Measurements from ENCODE around the gene ASB2. TPM values are rescaled to one million over a fixed set of nuclear protein-coding genes. Genes with fewer than 3 reads are reported as not detected.

The ASB2 gene
- polyA plus RNA-seq, 1 donor from 2014 or later: 0.26 TPM

GRCh38 chr14:93987815-93988476, 11.6 kb upstream of the ASB2 start:
- Histone ChIP-seq H3K27me3 (ENCODE audit: insufficient read depth, low read depth, low read length) (no peaks in the 10 kb centered on the region), H3K9me2 (ENCODE audit: insufficient read depth, low read length) (no peaks in the 10 kb centered on the region), H2AFZ (ENCODE audit: low read depth, low read length) (no peak overlapping the region)

GRCh38 chr14:93987376-93987775, 11.0 kb upstream of the ASB2 start:
- no peaks in the 10 kb centered on the region for H3F3A ChIP-seq (ENCODE audit: insufficient read depth, low read length, poor library complexity, severe bottlenecking)
- H3K4me3 ChIP-seq (ENCODE audit: low read length): no peak overlapping the region
- H3K79me2 ChIP-seq (replicated peaks; ENCODE audit: insufficient read depth, low read length): no peaks in the 10 kb centered on the region
- H3K4me2 ChIP-seq (ENCODE audit: low read length): no peak overlapping the region
- H3K9ac ChIP-seq (ENCODE audit: low read length): no peak overlapping the region
- no peaks in the 10 kb centered on the region for H3K9me2 ChIP-seq (ENCODE audit: insufficient read depth, low read length)
- no peaks in the 10 kb centered on the region for H3K9me3 ChIP-seq (ENCODE audit: low read length)
- no peaks in the 10 kb centered on the region for H4K20me1 ChIP-seq (ENCODE audit: insufficient read depth)
- H3K27me3 ChIP-seq (ENCODE audit: insufficient read depth, low read depth, low read length): no peaks in the 10 kb centered on the region
- H3K27ac ChIP-seq (ENCODE audit: low read length): no peak overlapping the region
- no peak overlapping the region for H2AFZ ChIP-seq (ENCODE audit: low read depth, low read length)
- H3K36me3 ChIP-seq (ENCODE audit: insufficient read depth, low read length): no peaks in the 10 kb centered on the region
- TF ChIP-seq EP300 (conservative IDR thresholded peaks at IDR 0.05; ENCODE audit: poor library complexity, severe bottlenecking) (no peak), MXI1 (conservative IDR thresholded peaks at IDR 0.05; ENCODE audit: poor library complexity, severe bottlenecking) (no peak), REST (IDR thresholded peaks at IDR 0.05; ENCODE audit: borderline replicate concordance) (no peak), TAF1 (IDR thresholded peaks at IDR 0.05; ENCODE audit: low read depth) (no peak), RAD21 (conservative IDR thresholded peaks at IDR 0.05) (no peak), POLR2AphosphoS5 (IDR thresholded peaks at IDR 0.05) (no peak), EZH2 (IDR thresholded peaks at IDR 0.05; ENCODE audit: borderline replicate concordance, insufficient read depth, low read length, poor library complexity, severe bottlenecking) (no peak), SMC3 (conservative IDR thresholded peaks at IDR 0.05; ENCODE audit: poor library complexity) (no peak)

More at GRCh38 chr14:93987815-93988476, 11.6 kb upstream of the ASB2 start:
- Histone ChIP-seq H3K9me3 (ENCODE audit: low read length) (no peaks in the 10 kb centered on the region), H3K4me2 (ENCODE audit: low read length) (no peak overlapping the region), H3F3A (ENCODE audit: insufficient read depth, low read length, poor library complexity, severe bottlenecking) (no peaks in the 10 kb centered on the region), H3K36me3 (ENCODE audit: insufficient read depth, low read length) (no peaks in the 10 kb centered on the region), H3K4me3 (ENCODE audit: low read length) (no peak overlapping the region), H4K20me1 (ENCODE audit: insufficient read depth) (no peaks in the 10 kb centered on the region), H3K27ac (ENCODE audit: low read length) (no peak overlapping the region), H3K79me2 (replicated peaks; ENCODE audit: insufficient read depth, low read length) (no peaks in the 10 kb centered on the region), H3K9ac (ENCODE audit: low read length) (no peak overlapping the region)
- TF ChIP-seq POLR2AphosphoS5 (IDR thresholded peaks at IDR 0.05) (no peak), RAD21 (conservative IDR thresholded peaks at IDR 0.05) (no peak), CTCF (IDR thresholded peaks at IDR 0.05; ENCODE audit: poor library complexity, severe bottlenecking) (no peak), EP300 (conservative IDR thresholded peaks at IDR 0.05; ENCODE audit: poor library complexity, severe bottlenecking) (no peak), SMC3 (conservative IDR thresholded peaks at IDR 0.05; ENCODE audit: poor library complexity) (no peak), TAF1 (IDR thresholded peaks at IDR 0.05; ENCODE audit: low read depth) (no peak), REST (IDR thresholded peaks at IDR 0.05; ENCODE audit: borderline replicate concordance) (no peak), MXI1 (conservative IDR thresholded peaks at IDR 0.05; ENCODE audit: poor library complexity, severe bottlenecking) (no peak), EZH2 (IDR thresholded peaks at IDR 0.05; ENCODE audit: borderline replicate concordance, insufficient read depth, low read length, poor library complexity, severe bottlenecking) (no peak)
